H1 (cell line): ENCODE results near the gene RASSF9. TPM values are rescaled to one million over a fixed set of nuclear protein-coding genes. Genes with fewer than 3 reads are reported as not detected.

Experiments
- CTCF ChIA-PET: fragments of 300-600 bp; sonication (Branson Sonifier 250); formaldehyde crosslinking; loops from one replicate; lab custom pipeline; 2021; ENCODE audit not compliant: partially characterized antibody; lab: Charles Lee
- POLR2A ChIA-PET: fragments of 300-600 bp; sonication (Branson Sonifier 250); formaldehyde crosslinking; loops from one replicate; lab custom pipeline; 2021; ENCODE audit warnings: inconsistent platforms; ENCODE audit not compliant: partially characterized antibody; lab: Charles Lee
- DNase-seq, 2 experiments: peaks; one replicate each; pipeline versions ENCODE4 v3.0.0 to v3.0.0-alpha.2; 2010 to 2022; ENCODE audit warnings: low spot score in 2 of 2, low read depth in 1 of 2, mixed read lengths in 1 of 2
- FAIRE-seq: peaks from 2 replicates; lab custom pipeline; 2011; peaks lifted over from hg19 to GRCh38; lab: Jason Lieb, UNC
- H2AFZ ChIP-seq: 2 replicates; pipeline ENCODE4 v1.8.1; 2012; ENCODE audit warnings: low read length, inconsistent platforms
- H2AK5ac ChIP-seq: 2 replicates; pipeline ENCODE4 v1.6.1; 2013; ENCODE audit warnings: low read depth, low read length
- H2BK120ac ChIP-seq: replicated peaks from 2 replicates; pipeline ENCODE3; 2013; ENCODE audit warnings: low read depth, low read length, inconsistent platforms
- H2BK12ac ChIP-seq: 2 replicates; pipeline ENCODE4 v1.6.1; 2013; ENCODE audit warnings: low read depth, low read length
- H2BK15ac ChIP-seq: 2 replicates; pipeline ENCODE4 v1.6.1; 2013; ENCODE audit warnings: low read length
- H2BK20ac ChIP-seq: 2 replicates; pipeline ENCODE4 v1.6.1; 2013; ENCODE audit warnings: low read length
- H2BK5ac ChIP-seq: 2 replicates; pipeline ENCODE4 v1.6.1; 2013; ENCODE audit warnings: low read depth, low read length
- H3K14ac ChIP-seq: 2 replicates; pipeline ENCODE4 v1.6.1; 2013; ENCODE audit warnings: inconsistent platforms; ENCODE audit not compliant: insufficient read length
- H3K18ac ChIP-seq: 2 replicates; pipeline ENCODE4 v1.6.1; 2013; ENCODE audit warnings: low read length; ENCODE audit errors: extremely low read depth
- H3K23ac ChIP-seq: 2 replicates; pipeline ENCODE4 v1.6.1; 2013; ENCODE audit warnings: inconsistent platforms; ENCODE audit not compliant: insufficient read length
- H3K23me2 ChIP-seq: 2 replicates; pipeline ENCODE4 v1.6.1; 2013; ENCODE audit warnings: low read depth, low read length
- H3K27ac ChIP-seq: 2 replicates; pipeline ENCODE4 v1.6.1; 2011; ENCODE audit warnings: low read depth, low read length, inconsistent platforms
- H3K27me3 ChIP-seq, 4 experiments: replicated peaks in 1 of 4; 1 replicate in 1 of 4; 2 replicates in 3 of 4; pipeline versions ENCODE4 v1.6.1 to v1.8.1; 2011 to 2013; ENCODE audit warnings: low read length in 3 of 4, mild to moderate bottlenecking in 3 of 4, inconsistent platforms in 2 of 4, mixed read lengths in 2 of 4, moderate library complexity in 1 of 4; ENCODE audit not compliant: control insufficient read depth in 3 of 4, insufficient read depth in 3 of 4; ENCODE audit errors: extremely low read depth in 1 of 4
- H3K36me3 ChIP-seq, 4 experiments: 2 replicates each; pipeline versions ENCODE4 v1.6.1 to v1.8.1; 2011 to 2013; ENCODE audit warnings: mild to moderate bottlenecking in 4 of 4, low read length in 3 of 4, moderate library complexity in 2 of 4, control low read depth in 1 of 4, inconsistent platforms in 1 of 4; ENCODE audit not compliant: insufficient read depth in 4 of 4, control insufficient read depth in 2 of 4
- H3K4ac ChIP-seq: replicated peaks from 2 replicates; pipeline ENCODE3; 2013; ENCODE audit warnings: low read length, low read depth, mixed read lengths, inconsistent platforms; ENCODE audit not compliant: insufficient read length
- H3K4me1 ChIP-seq, 4 experiments: replicated peaks in 1 of 4; 1 replicate in 1 of 4; 2 replicates in 3 of 4; pipeline versions ENCODE4 v1.6.1 to v1.8.1; 2011 to 2013; ENCODE audit warnings: low read length in 3 of 4, inconsistent platforms in 2 of 4, mixed read lengths in 1 of 4; ENCODE audit not compliant: insufficient read depth in 4 of 4, control insufficient read depth in 3 of 4
- H3K4me2 ChIP-seq, 2 experiments: 2 replicates each; pipeline versions ENCODE4 v1.6.1 to v1.8.1; 2011 to 2013; ENCODE audit warnings: low read depth in 2 of 2, low read length in 2 of 2, control low read depth in 1 of 2, inconsistent platforms in 1 of 2, mild to moderate bottlenecking in 1 of 2; ENCODE audit not compliant: insufficient read depth in 1 of 2
- H3K4me3 ChIP-seq, 4 experiments: fragments of 200-600, 300-600 bp in 1 of 4; sonication (generic), shearing (Covaris generic), sonication (Bioruptor Twin) in 1 of 4; 2 replicates each; pipeline versions ENCODE4 v1.5.1 to v1.8.1; 2011 to 2016; ENCODE audit warnings: low read length in 4 of 4, low read depth in 3 of 4, control low read depth in 2 of 4, inconsistent platforms in 2 of 4, mild to moderate bottlenecking in 2 of 4, mixed read lengths in 1 of 4, moderate library complexity in 1 of 4; ENCODE audit not compliant: insufficient read depth in 2 of 4; ENCODE audit errors: extremely low read depth in 1 of 4
- H3K56ac ChIP-seq: replicated peaks from 2 replicates; pipeline ENCODE3; 2013; ENCODE audit warnings: low read depth, mild to moderate bottlenecking, mixed read lengths, low read length, inconsistent platforms; ENCODE audit not compliant: insufficient read length
- H3K79me1 ChIP-seq: 2 replicates; pipeline ENCODE4 v1.6.1; 2013; ENCODE audit warnings: low read depth, low read length, control low read depth
- H3K79me2 ChIP-seq, 2 experiments: 2 replicates each; pipeline versions ENCODE4 v1.6.1 to v1.8.1; 2012 to 2013; ENCODE audit warnings: low read length in 2 of 2, mild to moderate bottlenecking in 2 of 2, inconsistent platforms in 1 of 2; ENCODE audit not compliant: insufficient read depth in 2 of 2, control insufficient read depth in 1 of 2
- H3K9ac ChIP-seq, 4 experiments: replicated peaks in 1 of 4; 1 replicate in 1 of 4; 2 replicates in 3 of 4; pipeline versions ENCODE4 v1.6.1 to v1.8.1; 2011 to 2013; ENCODE audit warnings: low read depth in 3 of 4, low read length in 3 of 4, control low read depth in 2 of 4, mild to moderate bottlenecking in 2 of 4, moderate library complexity in 2 of 4, inconsistent platforms in 1 of 4; ENCODE audit errors: extremely low read depth in 1 of 4
- H3K9me3 ChIP-seq, 2 experiments: 2 replicates each; pipeline versions ENCODE4 v1.6.1 to v1.8.1; 2012 to 2013; ENCODE audit warnings: mild to moderate bottlenecking in 2 of 2, moderate library complexity in 2 of 2, control low read depth in 1 of 2, inconsistent platforms in 1 of 2, low read depth in 1 of 2, low read length in 1 of 2, mixed read lengths in 1 of 2; ENCODE audit not compliant: insufficient read depth in 2 of 2
- H4K20me1 ChIP-seq, 2 experiments: replicated peaks in 1 of 2; 2 replicates each; pipeline versions ENCODE3 to v1.8.1; 2011 to 2013; ENCODE audit warnings: inconsistent platforms in 2 of 2, low read length in 2 of 2, mild to moderate bottlenecking in 1 of 2; ENCODE audit not compliant: insufficient read depth in 2 of 2, control insufficient read depth in 1 of 2
- H4K5ac ChIP-seq: 2 replicates; pipeline ENCODE4 v1.6.1; 2013; ENCODE audit warnings: low read length, low read depth, mixed read lengths, inconsistent platforms; ENCODE audit not compliant: insufficient read length
- H4K8ac ChIP-seq: 2 replicates; pipeline ENCODE4 v1.8.0; 2013; ENCODE audit warnings: mild to moderate bottlenecking, moderate library complexity, low read length, inconsistent platforms; ENCODE audit not compliant: insufficient read depth; ENCODE audit errors: extremely low read depth
- H4K91ac ChIP-seq: replicated peaks from 2 replicates; pipeline ENCODE3; 2013; ENCODE audit warnings: low read length, mixed read lengths, inconsistent platforms; ENCODE audit not compliant: insufficient read length
- FOSL1 ChIP-seq: IDR thresholded peaks from 2 replicates; pipeline ENCODE4 v1.6.1; 2011; ENCODE audit warnings: mild to moderate bottlenecking, low read depth, low read length, moderate library complexity; ENCODE audit not compliant: insufficient read depth
- SUZ12 ChIP-seq: fragments of 200-600 bp; sonication (generic); IDR thresholded peaks from 2 replicates; pipeline ENCODE4 v1.6.1; 2012; ENCODE audit warnings: mild to moderate bottlenecking, inconsistent platforms, low read length, moderate library complexity, mixed read lengths
- WGBS, 2 experiments: shearing (Covaris generic) in 1 of 2; methylation state at CpG; one replicate each; pipeline versions ENCODE4 v1.1.6 to v1.1.7; 2013 to 2015; ENCODE audit warnings: low lambda C conversion rate in 2 of 2, mixed read lengths in 2 of 2, inconsistent platforms in 1 of 2, low coverage in 1 of 2, missing lambda C conversion rate in 1 of 2; ENCODE audit not compliant: insufficient replicate concordance in 2 of 2, insufficient coverage in 1 of 2, insufficient read length in 1 of 2; ENCODE audit errors: extremely low coverage in 1 of 2, missing lambda C conversion rate in 1 of 2; 5-methylcytosine and 5-hydroxymethylcytosine counted together
- polyA plus RNA-seq, 7 experiments: library from polyadenylated mRNA; depleted of rRNA in 3 of 7; stranded (reverse) in 5 of 7; unstranded in 2 of 7; fragments of >200 nt in 5 of 7; fragments of 200-250 nt in 2 of 7; gene quantifications; 1 replicate in 5 of 7; 2 replicates in 1 of 7; 4 replicates in 1 of 7; pipeline versions ENCODE4 v1.2.1 to v1.2.3, GENCODE V29; 2011 to 2013; ENCODE audit warnings: missing spikeins in 2 of 7, mixed read lengths in 2 of 7
- total RNA-seq: library from RNA; stranded (reverse); fragmentation: NEBNext Ultra II Directional; extraction: Animal tissue kit (Norgen Biotek cat#: 25700); gene quantifications from 2 replicates; pipeline ENCODE4 v1.2.1, GENCODE V29; 2021

RASSF9 gene
- total and polyA plus RNA-seq, 2 of the 8 experiments (the other 6 are each of a cell fraction or from before 2014, with no cell fraction given) = 0.06 to 0.39 TPM

DNA sequence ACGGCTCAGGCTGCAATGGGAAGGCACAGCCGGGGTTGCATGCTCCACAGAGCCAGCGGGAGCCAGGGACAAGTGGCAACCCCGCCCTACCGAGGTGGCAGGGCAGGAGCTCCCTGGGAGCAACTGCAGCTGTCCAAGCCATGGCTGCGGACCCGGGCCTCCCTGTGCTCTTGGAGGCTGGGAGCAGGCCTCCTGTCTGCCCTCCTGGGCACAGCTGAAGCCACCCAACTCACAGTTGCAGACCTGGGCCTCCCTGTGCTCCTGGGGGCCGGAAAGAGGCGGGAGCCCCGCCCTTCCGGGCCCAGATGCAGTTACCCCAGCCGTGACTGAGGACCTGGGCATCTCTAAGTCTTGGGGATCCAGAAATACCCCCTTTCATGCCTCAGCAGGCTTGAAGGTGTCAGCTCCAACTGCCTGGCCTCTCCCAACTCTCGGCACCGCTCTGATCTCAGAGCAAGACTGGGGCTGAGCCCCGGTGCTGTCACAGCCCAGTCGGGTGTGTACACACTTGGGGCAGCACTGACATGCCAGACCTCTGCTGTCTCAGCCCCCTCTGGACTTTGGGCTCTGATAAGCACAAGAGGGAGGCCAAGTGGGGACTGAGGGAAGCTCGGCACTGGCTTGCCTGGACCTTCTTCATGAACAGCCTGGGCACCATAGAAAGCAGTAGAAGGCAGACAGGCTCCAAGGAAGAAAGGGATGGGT lies 7.5 kb upstream of the RASSF9 start:
- Histone ChIP-seq H4K91ac (no peak overlapping the region), H4K8ac (no peak overlapping the region), H2BK120ac (no peak overlapping the region), H3K36me3 (no peaks in the 10 kb centered on the region), H3K27me3 (no peaks in the 10 kb centered on the region), H2BK20ac (no peak overlapping the region), H3K4ac (no peak overlapping the region), H3K4me1 (peaks cover 0 to 3% (median 0%) of the 10 kb centered on the region in 4 experiments; a peak in 1 of 7 replicates), H3K79me1 (no peaks in the 10 kb centered on the region), H2BK15ac (no peak overlapping the region), H3K18ac (no peak overlapping the region), H2AFZ (no peak overlapping the region), H3K9me3 (no peaks in the 10 kb centered on the region), H2BK12ac (no peak overlapping the region), H3K9ac (no peak overlapping the region), H3K4me2 (no peak overlapping the region), H3K14ac (no peak overlapping the region), H3K27ac (no peak overlapping the region), H2AK5ac (no peak overlapping the region), H3K4me3 (no peak overlapping the region), H3K23ac (no peak overlapping the region), H3K23me2 (no peaks in the 10 kb centered on the region), H2BK5ac (no peak overlapping the region), H3K56ac (no peak overlapping the region), H4K20me1 (no peaks in the 10 kb centered on the region), H4K5ac (no peak overlapping the region), H3K79me2 (no peaks in the 10 kb centered on the region)
- DNase-seq (no peak), FAIRE-seq (no peak)
- TF ChIP-seq FOSL1 (no peak), SUZ12 (no peak)
- WGBS, 2 experiments = 91% methylated on average over 16 of the region's 17 CpGs; no CpG with 5 or more reads in 1 of the 2 experiments
- POLR2A ChIA-PET = no interaction called here
- CTCF ChIA-PET = interaction anchor here (1.1 to 4.7 kb wide), 6 partner anchors 12 to 419 kb away, joined by 3 to 23 read pairs (median 4); no protein-coding TSS in a partner anchor
